PC-3 (cell line): ENCODE measurements around the gene FBXO41. TPM values are rescaled to one million over a fixed set of nuclear protein-coding genes. Genes with fewer than 3 reads are reported as not detected.
A peak's percentile ranks its signal among the peaks of the same experiment; 100 is the strongest.

ENCODE experiments used
- ATAC-seq: fragments of 200-7000 bp; cut with Tn5 transposase; 2 replicates; pipeline ENCODE4 v1.9.1; 2020; ENCODE audit warnings: mild to moderate bottlenecking, moderate library complexity
- BruUV-seq: library from RNA; stranded (reverse); fragments of 400-500 nt; replicated peaks from 2 replicates; lab custom pipeline; 2021; lab: Mats Ljungman, UMichigan
- CTCF ChIA-PET: fragments of 300-600 bp; sonication (Branson Sonifier 250); formaldehyde crosslinking; loops from one replicate; lab custom pipeline; 2022; ENCODE audit warnings: antibody characterized with exemption; lab: Charles Lee
- POLR2A ChIA-PET: fragments of 300-600 bp; sonication (Branson Sonifier 250); formaldehyde crosslinking; loops from one replicate; lab custom pipeline; 2022; ENCODE audit warnings: antibody characterized with exemption; ENCODE audit not compliant: unreplicated experiment; lab: Charles Lee
- DNase-seq: peaks from one replicate; pipeline ENCODE4 v3.0.0-alpha.2; 2015
- H2AFZ ChIP-seq: fragments of 300-600 bp; sonication (generic); 2 replicates; pipeline ENCODE4 v1.6.0; 2016; ENCODE audit warnings: antibody characterized with exemption, low read length
- H3F3A ChIP-seq: fragments of 300-600 bp; sonication (generic); one replicate; pipeline ENCODE4 v1.6.0; 2017; ENCODE audit warnings: antibody characterized with exemption, low read length, control low read depth, mild to moderate bottlenecking; ENCODE audit not compliant: unreplicated experiment
- H3K27ac ChIP-seq: fragments of 300-600 bp; sonication (generic); 2 replicates; pipeline ENCODE4 v1.5.1; 2016; ENCODE audit warnings: mild to moderate bottlenecking, low read length
- H3K27me3 ChIP-seq: fragments of 300-600 bp; sonication (generic); 2 replicates; pipeline ENCODE4 v1.6.1; 2016; ENCODE audit warnings: low read length, mixed read lengths
- H3K36me3 ChIP-seq: fragments of 300-600 bp; sonication (generic); 2 replicates; pipeline ENCODE4 v1.6.1; 2016; ENCODE audit warnings: low read depth, mixed run types, low read length, mixed read lengths
- H3K4me1 ChIP-seq: fragments of 300-600 bp; sonication (generic); 2 replicates; pipeline ENCODE4 v1.5.1; 2016; ENCODE audit warnings: low read length; ENCODE audit not compliant: insufficient read depth
- H3K4me2 ChIP-seq: fragments of 300-600 bp; sonication (generic); 2 replicates; pipeline ENCODE4 v1.6.0; 2016; ENCODE audit warnings: low read length
- H3K4me3 ChIP-seq: fragments of 300-600 bp; sonication (generic); 2 replicates; pipeline ENCODE4 v1.5.1; 2016; ENCODE audit warnings: mild to moderate bottlenecking, low read length, mixed read lengths
- H3K79me2 ChIP-seq: fragments of 300-600 bp; sonication (generic); 2 replicates; pipeline ENCODE4 v1.6.1; 2017; ENCODE audit warnings: low read length, mixed read lengths
- H3K9ac ChIP-seq: fragments of 300-600 bp; sonication (generic); 2 replicates; pipeline ENCODE4 v1.6.0; 2016; ENCODE audit warnings: mild to moderate bottlenecking, low read length
- H3K9me2 ChIP-seq: fragments of 300-600 bp; sonication (generic); replicated peaks from 2 replicates; pipeline ENCODE4 v1.6.1; 2016; ENCODE audit warnings: mixed run types, low read length, mixed read lengths
- H3K9me3 ChIP-seq: fragments of 300-600 bp; sonication (generic); 2 replicates; pipeline ENCODE4 v1.6.1; 2016; ENCODE audit warnings: low read length, mixed read lengths
- H4K20me1 ChIP-seq: fragments of 300-600 bp; sonication (generic); 2 replicates; pipeline ENCODE4 v1.6.1; 2016; ENCODE audit warnings: low read length, mixed read lengths
- CTCF ChIP-seq: fragments of 300-600 bp; sonication (generic); conservative IDR thresholded peaks from 2 replicates; pipeline ENCODE4 v1.5.1; 2017; ENCODE audit warnings: antibody characterized with exemption, low read depth, mild to moderate bottlenecking, low read length
- EZH2 ChIP-seq: fragments of 300-600 bp; sonication (generic); IDR thresholded peaks from one replicate; pipeline ENCODE4 v1.6.1; 2017; ENCODE audit warnings: antibody characterized with exemption, mild to moderate bottlenecking, low read length; ENCODE audit not compliant: unreplicated experiment
- EZH2phosphoT487 ChIP-seq: fragments of 300-600 bp; sonication (generic); IDR thresholded peaks from 2 replicates; pipeline ENCODE4 v1.6.1; 2018; ENCODE audit warnings: mild to moderate bottlenecking, antibody characterized with exemption, low read length, borderline replicate concordance
- intact Hi-C: fragments of 100-400 bp; cut with micrococcal nuclease; formaldehyde crosslinking; loops from 2 replicates; pipeline ENCODE4 v1.9.0; 2023
- total RNA-seq: library from RNA; depleted of rRNA; stranded (reverse); fragments of >200 nt; gene quantifications from 2 replicates; pipeline ENCODE4 v1.2.3, GENCODE V29; 2014

The FBXO41 gene
- total RNA-seq, 1 experiment from 2014 or later: 4.2 TPM

- POLR2A ChIA-PET: no interaction called here
- Histone ChIP-seq H3K27ac (no peak overlapping the region), H3K4me2 (peak overlapping the region; percentile 99), H4K20me1 (peaks cover 53% of the 10 kb centered on the region), H2AFZ (no peak overlapping the region), H3K4me3 (peak overlapping the region; percentile 94), H3F3A (no peaks in the 10 kb centered on the region), H3K36me3 (peaks cover 10% of the 10 kb centered on the region; the same call in 1 of the 2 replicates), H3K9me2 (no peaks in the 10 kb centered on the region), H3K9ac (peak overlapping the region; percentile 97), H3K27me3 (no peaks in the 10 kb centered on the region), H3K79me2 (peaks cover 73% of the 10 kb centered on the region), H3K9me3 (no peaks in the 10 kb centered on the region), H3K4me1 (peaks cover 15% of the 10 kb centered on the region)
- no TSS peak for BruUV-seq
- TF ChIP-seq EZH2phosphoT487: no peak
- no peak for TF ChIP-seq CTCF
- TF ChIP-seq EZH2: no peak
- ATAC-seq (no peak), DNase-seq (no peak)
- CTCF ChIA-PET: no interaction called here
- intact Hi-C loops: no loop called here
Observed at GRCh38 chr2:73235315-73236028, 48.8 kb downstream of the FBXO41 start.

GRCh38 chr2:73233932-73234832 is 50.1 kb downstream of the FBXO41 start, which contains the start of gene CCT7:
Gene CCT7, plus strand, starts transcription at chr2:73234308. Its CDS starts 71 bp downstream, at chr2:73234379.
- peak within 1 kb of the TSS; percentile 96 for H2AFZ ChIP-seq
- ATAC-seq (peak; percentile 67), DNase-seq (peak; percentile 88)
- ChIA-PET POLR2A (interaction anchor here (0.7 kb wide), 1 partner anchor 12 kb away, joined by 3 read pairs; no protein-coding TSS in a partner anchor), CTCF (interaction anchor here (1.2 to 1.4 kb wide), 2 partner anchors 22 to 57 kb away, joined by 3 read pairs; no protein-coding TSS in a partner anchor)
- peak within 1 kb of the TSS; percentile 94 for H3K4me3 ChIP-seq
- peaks cover 15% of the 10 kb centered on the region for H3K4me1 ChIP-seq
- H4K20me1 ChIP-seq: peaks cover 41% of the 10 kb centered on the region
- H3K4me2 ChIP-seq: peak within 1 kb of the TSS; percentile 99
- peak within 1 kb of the TSS; percentile 97 for H3K9ac ChIP-seq
- no peaks in the 10 kb centered on the region for H3F3A ChIP-seq
- H3K9me3 ChIP-seq: no peaks in the 10 kb centered on the region
- peaks cover 5% of the 10 kb centered on the region; the same call in 1 of the 2 replicates for H3K36me3 ChIP-seq
- H3K9me2 ChIP-seq: no peaks in the 10 kb centered on the region
- no peaks in the 10 kb centered on the region for H3K27me3 ChIP-seq
- peaks cover 60% of the 10 kb centered on the region for H3K79me2 ChIP-seq
- BruUV-seq: TSS peak; percentile 66
- H3K27ac ChIP-seq: peak within 1 kb of the TSS; percentile 41
- TF ChIP-seq CTCF: no peak
- intact Hi-C loops: loop anchor here (1.0 kb wide), 1 partner anchor 20 kb away; the partner anchor contains the start of gene SMYD5
